Islet precursor cell (in vitro differentiated cells): Measurements from ENCODE around the gene CSF1R.

Experiments
- DNase-seq: peaks from one replicate; pipeline ENCODE4 v3.0.0-alpha.2; 2018

The CSF1R gene

GRCh38 chr5:150103678-150104549 is 17.6 kb upstream of the CSF1R start:
- peak; percentile 36 for DNase-seq

- peak; percentile 47 for DNase-seq
Measured at GRCh38 chr5:150101023-150101422, 14.7 kb upstream of the CSF1R start.

- DNase-seq, result no peak
Measured at GRCh38 chr5:150097152-150097551, 10.8 kb upstream of the CSF1R start.

GRCh38 chr5:150092159-150092787 is 5.9 kb upstream of the CSF1R start:
- DNase-seq, result no peak

- peak; percentile 22 for DNase-seq
Measured at GRCh38 chr5:150085191-150085912, 1.0 kb downstream of the CSF1R start.

GRCh38 chr5:150084754-150085153 is 1.6 kb downstream of the CSF1R start:
- DNase-seq, result peak; percentile 37

GRCh38 chr5:150082889-150083288 is 3.5 kb downstream of the CSF1R start:
- DNase-seq, result peak; percentile 29

- DNase-seq, result peak; percentile 55
Measured at GRCh38 chr5:150082374-150082773, 4.0 kb downstream of the CSF1R start.

- DNase-seq, result peak; percentile 52
Measured at GRCh38 chr5:150081541-150082283, 4.6 kb downstream of the CSF1R start.

- peak; percentile 41 for DNase-seq
Measured at GRCh38 chr5:150080696-150081435, 5.5 kb downstream of the CSF1R start.

GRCh38 chr5:150079909-150080461 is 6.4 kb downstream of the CSF1R start:
- DNase-seq, result peak; percentile 43

GRCh38 chr5:150078802-150079689 is 7.3 kb downstream of the CSF1R start:
- peak; percentile 32 for DNase-seq

GRCh38 chr5:150077996-150078801 is 8.2 kb downstream of the CSF1R start:
- peak; percentile 35 for DNase-seq

GRCh38 chr5:150077060-150077459 is 9.3 kb downstream of the CSF1R start:
- DNase-seq, result peak; percentile 33

- peak; percentile 51 for DNase-seq
Measured at GRCh38 chr5:150075806-150076205, 10.5 kb downstream of the CSF1R start.

GRCh38 chr5:150075233-150075632 is 11.1 kb downstream of the CSF1R start:
- DNase-seq, result peak; percentile 22

GRCh38 chr5:150073677-150074076 is 12.7 kb downstream of the CSF1R start:
- DNase-seq, result peak; percentile 11

- no peak for DNase-seq
Measured at GRCh38 chr5:150073086-150073625, 13.2 kb downstream of the CSF1R start.

- DNase-seq, result peak; percentile 18
Measured at GRCh38 chr5:150070821-150071220, 15.5 kb downstream of the CSF1R start.
